Right lung (tissue), 5 donors: Measurements from ENCODE around the gene TERT. TPM values are rescaled to one million over a fixed set of nuclear protein-coding genes. Genes with fewer than 3 reads are reported as not detected.
A peak's percentile ranks its signal among the peaks of the same experiment; 100 is the strongest.

Experiments used
- DNase-seq, 2 donors: peaks; one replicate each; pipeline ENCODE4 v3.0.0-alpha.2; 2013
- polyA plus RNA-seq, 5 donors: library from polyadenylated mRNA; unstranded; fragments of 120-200 nt; gene quantifications; one replicate each; pipeline versions ENCODE4 v1.2.1 to v1.2.3, GENCODE V29; 2013; ENCODE audit warnings: inconsistent platforms in 1 of 5, low replicate concordance in 1 of 5; ENCODE audit not compliant: insufficient read length in 5 of 5, insufficient read depth in 1 of 5

The TERT gene
- polyA plus RNA-seq, 5 donors = 0.13 to 0.48 (median 0.31) TPM

- DNase-seq = no peak
These were observed 87.3 kb downstream of the TERT start for GRCh38 chr5:1207555-1207954.

GRCh38 chr5:1206521-1207412 lies 88.1 kb downstream of the TERT start:
- no peak for DNase-seq

GRCh38 chr5:1205255-1206180 lies 89.3 kb downstream of the TERT start:
- no peak for DNase-seq

- DNase-seq = peak; percentile 89 to 90
These were observed 90.1 kb downstream of the TERT start for GRCh38 chr5:1204693-1205242.

GRCh38 chr5:1203968-1204692 lies 90.7 kb downstream of the TERT start:
- no peak for DNase-seq

GRCh38 chr5:1203311-1203967 lies 91.4 kb downstream of the TERT start:
- no peak for DNase-seq

Other genes starting within 250 kb of the TERT start
- gene SLC12A7, start 183.0 kb downstream of the TERT start, polyA plus RNA-seq = 10 to 100 TPM; 21.8 to 34.2 (median 30.1) TPM
- under 1 TPM in 2 of 5 donors, not detected in 3; 0.13 to 0.15 TPM for gene SLC6A19, start 93.5 kb downstream of the TERT start, polyA plus RNA-seq
- gene SLC6A18, start 69.7 kb downstream of the TERT start, polyA plus RNA-seq = under 1 TPM in 1 of 5 donors, not detected in 4; 0.09 TPM
- 100 to 1,000 TPM in 2 of 5 donors, 10 to 100 TPM in 3; 81.2 to 109 (median 84.6) TPM for gene CLPTM1L, start 50.0 kb upstream of the TERT start, polyA plus RNA-seq
- 1 to 10 TPM; 1.3 to 4.4 (median 3.0) TPM for gene SLC6A3, start 150.4 kb upstream of the TERT start, polyA plus RNA-seq
- 100 to 1,000 TPM; 106 to 162 (median 120) TPM for gene LPCAT1, start 228.9 kb upstream of the TERT start, polyA plus RNA-seq